GM21423 (cell line): ENCODE data around the gene ZNF248.
"Not testable (repeated sequence)": the region's sequence is repeated elsewhere in the genome, so short reads cannot be mapped to it uniquely, and the experiment has no call there.

Experiments
- ATAC-seq: cut with Tn5 transposase; IDR thresholded peaks from one replicate; pipeline ENCODE4 v1.9.1; 2021; ENCODE audit warnings: mild to moderate bottlenecking, moderate library complexity; ENCODE audit not compliant: unreplicated experiment

ZNF248 gene

DNA sequence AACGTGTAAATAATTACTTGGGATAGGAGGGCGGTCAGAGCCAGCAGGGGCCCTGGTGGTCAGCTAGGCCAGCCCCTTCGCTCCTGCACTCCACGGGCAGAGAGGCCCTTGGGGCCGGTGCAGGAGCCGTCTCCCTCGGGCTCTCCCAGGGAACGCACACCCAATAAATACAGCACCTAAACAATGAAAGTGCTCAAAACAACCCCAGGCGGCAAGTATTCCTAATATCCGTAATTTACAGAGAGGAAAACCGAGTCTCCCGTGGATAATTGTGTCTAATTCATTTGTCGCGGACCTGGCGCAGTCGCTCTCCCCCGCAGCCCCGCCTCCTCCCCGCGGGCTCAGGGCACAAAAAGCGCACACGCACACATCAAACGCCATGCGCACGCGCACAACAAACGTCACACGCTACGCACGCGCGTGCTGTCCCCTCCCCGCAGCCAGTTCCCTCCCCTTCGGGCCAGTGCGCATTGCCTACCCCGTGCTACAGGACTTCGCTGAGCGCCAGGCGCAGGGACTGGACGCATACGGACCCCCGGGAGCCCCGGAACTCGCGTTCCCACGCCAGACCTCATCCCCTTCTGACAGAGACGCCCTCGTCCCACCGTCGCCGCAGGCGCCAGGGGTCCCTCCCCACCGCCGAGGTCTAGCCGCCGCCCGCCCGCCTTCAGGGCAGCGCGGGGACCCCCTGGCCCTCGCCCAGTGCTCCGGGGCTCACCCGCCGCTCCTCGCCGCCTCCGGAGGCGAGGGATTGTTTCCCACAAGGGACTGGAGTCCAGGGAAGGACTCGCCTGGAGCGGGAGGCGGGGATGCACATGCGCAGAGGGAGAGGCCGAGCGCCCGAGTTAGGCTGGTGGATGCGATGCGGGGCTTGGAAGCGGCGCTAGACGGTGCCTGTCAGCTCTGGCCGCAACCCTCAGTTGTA, at the start of gene ZNF248:
Gene ZNF248, minus strand, starts transcription at position 324 of the 925 bp plus-strand sequence. CDS start 1,300 bp downstream, outside the sequence.
- peak; percentile 94 for ATAC-seq

DNA sequence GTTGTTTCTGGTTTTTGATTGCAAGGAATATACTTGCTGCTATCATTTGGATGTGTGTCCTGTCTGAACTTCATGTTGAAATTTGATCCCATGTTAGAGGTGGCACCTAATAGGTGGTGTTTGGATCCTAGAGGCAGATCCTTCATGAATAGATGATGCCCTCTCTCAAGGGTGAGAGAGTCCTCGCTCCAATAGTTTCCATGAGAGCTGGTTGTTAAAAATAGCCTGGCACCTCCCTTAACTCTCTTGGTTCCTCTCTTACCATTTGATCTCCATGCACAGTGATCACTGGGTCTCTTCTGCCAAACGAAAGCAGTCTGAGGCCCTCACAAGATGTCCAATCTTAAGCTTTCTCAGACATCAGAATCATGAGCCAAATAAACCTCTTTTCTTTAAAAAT, 49.0 kb upstream of the ZNF248 start:
- ATAC-seq: no peak

DNA sequence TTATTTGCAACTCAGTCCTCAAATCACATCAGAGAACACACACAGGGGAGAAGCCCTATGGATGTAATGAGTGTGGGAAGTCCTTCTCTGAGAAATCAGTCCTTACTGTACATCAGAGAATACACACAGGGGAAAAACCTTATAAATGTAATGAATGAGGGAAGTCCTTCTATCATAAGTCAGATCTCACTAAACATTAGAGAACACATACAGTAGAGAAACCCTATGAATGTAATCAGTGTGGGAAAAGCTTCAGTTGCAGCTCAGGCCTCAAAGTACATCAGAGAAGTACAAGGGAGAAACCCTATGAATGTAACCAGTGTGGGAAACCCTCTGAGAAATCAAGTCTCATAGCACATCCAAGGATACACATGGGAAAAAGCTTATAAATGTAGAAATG, 39.0 kb upstream of the ZNF248 start:
- no peak for ATAC-seq

DNA sequence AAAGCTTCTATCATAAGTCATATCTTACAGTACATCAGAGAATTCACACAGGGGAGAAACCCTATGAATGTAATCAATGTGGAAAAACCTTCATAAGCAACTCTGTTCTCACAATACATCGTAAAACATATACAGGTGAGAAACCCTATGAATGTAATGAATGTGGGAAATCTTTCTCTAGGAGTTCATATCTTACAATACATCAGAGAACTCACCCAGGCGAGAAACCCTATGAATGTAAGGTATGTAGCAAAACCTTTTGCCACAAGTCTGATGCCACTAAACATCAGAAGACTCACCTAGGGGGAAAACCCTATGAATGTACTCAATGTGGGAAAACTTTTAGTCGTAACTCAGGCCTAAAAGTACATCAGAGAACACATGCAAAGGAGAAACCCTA, 38.3 kb upstream of the ZNF248 start:
- no peak for ATAC-seq

DNA sequence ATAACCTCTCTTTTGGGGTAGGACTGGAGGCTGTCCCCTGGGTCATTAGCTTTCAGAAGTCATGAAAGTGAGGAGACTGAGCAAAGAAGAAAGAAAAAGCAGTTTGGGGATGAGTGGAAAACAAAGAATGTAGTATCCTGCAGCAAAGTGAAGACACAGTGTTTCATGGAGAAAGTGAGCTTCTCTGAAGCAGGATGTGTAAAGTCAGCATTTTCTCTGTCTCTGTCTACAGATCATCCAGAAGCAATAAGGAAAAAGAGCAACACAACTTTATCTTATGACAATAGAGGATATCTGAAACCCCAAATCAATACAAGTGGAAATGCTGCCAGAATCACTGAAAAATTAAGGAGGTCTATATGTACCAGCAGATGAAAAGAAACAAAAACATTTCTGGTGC, 28.4 kb upstream of the ZNF248 start:
- ATAC-seq: no peak

DNA sequence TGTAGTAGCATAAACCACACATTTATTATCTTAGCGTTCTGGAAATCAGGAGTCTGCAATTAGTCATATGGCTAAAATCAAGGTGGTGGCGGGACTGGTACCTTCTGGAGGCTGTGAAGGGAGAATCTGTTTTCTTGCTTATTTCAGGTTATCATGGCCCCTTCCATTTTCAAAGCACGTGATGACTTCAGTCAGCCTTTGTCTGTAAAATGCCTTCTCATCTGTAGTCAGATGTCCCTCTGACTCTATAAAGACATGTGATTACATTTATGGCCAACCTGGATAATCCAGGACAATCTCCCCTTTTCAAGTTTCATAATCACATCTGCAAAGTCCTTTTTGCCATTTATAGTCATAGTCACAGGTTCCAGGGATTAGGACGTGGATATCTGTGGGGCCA, 15.5 kb upstream of the ZNF248 start:
- no peak for ATAC-seq

DNA sequence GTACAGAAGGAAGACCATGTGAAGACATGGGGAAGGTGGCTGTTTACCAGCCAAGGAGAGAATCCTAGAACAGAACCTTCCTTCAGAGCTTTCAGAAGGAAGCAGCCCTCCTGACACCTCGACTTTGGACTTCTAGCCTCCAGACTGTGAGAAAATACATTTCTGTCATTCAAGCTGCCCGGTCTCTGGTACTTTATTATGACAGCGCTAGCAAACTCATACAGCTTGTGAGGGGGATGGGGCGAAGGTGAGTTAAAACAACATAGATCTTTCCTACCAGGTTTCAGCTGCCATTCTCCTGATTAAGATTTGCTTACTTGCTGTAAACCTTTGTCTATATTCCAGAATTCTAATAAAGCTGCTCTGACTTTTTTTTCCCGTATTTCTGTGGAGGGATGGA, 14.9 kb upstream of the ZNF248 start:
- no peak for ATAC-seq

DNA sequence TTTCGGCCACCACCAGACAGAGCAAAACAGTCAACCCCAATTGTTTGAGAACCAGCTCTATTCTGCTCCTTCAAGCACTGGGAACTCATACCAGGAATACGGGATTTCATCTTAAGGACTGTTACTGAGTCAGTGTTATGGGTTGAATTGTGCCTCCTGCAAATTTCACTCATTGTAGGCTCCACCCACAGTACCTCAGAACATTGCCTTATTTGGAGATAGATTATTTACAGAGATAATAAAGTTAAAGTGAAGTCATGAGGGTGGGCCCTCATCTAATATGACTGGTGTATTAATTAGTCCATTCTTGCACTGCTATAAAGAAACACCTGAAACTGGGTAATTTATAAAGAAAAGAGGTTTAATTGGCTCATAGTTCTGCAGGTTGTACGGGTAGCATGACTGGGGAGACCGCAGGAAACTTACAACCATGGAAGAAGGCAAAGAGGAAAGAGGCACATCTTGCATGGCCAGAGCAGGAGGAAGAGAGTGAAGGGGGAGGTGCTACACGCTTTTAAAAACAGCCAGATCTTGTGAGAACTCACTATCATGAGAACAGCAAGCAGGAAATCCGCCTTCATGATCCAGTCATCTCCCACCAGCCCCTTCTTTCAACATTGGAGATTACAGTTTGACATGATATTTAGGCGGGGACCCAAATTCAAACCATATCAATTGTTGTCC, 14.3 kb upstream of the ZNF248 start:
- ATAC-seq: no peak

DNA sequence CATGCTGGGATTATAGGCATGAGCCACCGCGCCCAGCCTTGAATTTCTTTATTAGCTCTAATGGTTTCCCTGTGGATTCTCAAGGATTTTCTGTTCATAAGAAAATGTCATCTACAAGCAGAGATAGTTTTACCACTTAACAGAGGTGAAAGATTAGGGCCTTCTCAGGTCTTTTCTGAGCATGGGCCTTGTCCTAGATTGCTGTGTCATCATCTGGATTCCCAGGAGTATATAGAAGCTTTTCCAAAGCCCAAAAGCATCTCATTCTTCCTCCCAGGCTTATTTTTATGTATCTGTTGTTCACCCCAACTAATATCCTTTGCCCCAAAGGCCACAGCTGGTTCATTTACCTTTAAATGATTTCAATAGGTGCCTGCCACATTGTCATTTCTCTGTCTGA, 13.7 kb upstream of the ZNF248 start:
- ATAC-seq: no peak

DNA sequence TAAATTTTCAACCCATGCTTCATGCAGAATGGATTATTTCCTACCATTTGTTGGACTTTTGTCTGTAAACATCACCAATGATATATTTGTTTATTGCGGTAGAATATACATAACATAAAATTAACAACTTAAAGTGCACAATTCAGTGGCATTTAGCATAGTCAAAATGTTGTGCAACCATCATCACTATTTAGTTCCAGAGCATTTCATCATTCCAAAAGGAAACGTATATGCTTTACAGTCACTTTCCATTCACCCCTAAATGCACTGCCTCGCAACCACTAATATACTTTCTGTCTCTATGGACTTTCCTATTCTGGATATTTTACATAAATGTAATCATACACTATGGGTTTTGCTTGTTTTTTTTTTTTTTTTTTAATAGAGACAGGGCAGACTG, 11.4 kb upstream of the ZNF248 start:
- no peak for ATAC-seq

DNA sequence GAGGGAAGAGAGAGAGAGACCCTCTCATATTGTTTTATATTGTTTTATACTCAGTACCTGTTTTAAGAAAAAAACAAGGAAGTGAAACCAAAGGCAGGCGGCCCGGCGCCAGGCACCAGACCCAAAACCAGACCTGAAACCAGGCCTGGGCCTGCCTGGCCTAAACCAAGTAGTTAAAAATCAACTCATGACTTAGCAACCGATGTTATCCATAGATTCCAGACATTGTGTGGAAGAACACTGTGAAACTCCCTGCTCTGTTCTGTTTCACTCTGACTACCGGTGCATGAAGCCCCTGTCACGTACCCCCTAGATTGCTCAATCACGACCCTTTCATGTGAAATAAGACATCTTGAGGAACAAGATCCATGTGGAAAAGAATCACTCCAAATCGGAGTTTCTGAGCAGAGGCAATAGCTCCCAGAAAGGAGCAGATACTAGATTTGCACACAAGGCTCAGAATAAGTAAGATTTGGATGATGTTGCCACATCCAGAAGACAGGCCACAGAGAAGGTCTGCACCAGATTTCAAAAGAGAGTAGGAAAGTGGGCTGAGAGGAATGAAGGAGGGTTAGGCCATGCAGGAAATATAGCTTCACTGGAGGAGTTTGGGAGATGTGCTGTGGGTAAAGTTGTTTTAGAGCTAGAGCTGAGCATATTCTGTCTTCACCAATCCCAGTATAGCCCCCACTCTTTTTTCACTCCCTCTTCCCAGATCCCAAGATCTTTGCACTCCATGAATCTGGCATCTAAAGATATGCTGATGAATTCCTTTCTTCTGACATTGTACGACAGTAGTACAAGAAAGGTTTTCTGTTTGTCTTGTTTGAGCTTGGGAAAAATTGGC, 8.8 kb upstream of the ZNF248 start:
- ATAC-seq: peak; percentile 51

DNA sequence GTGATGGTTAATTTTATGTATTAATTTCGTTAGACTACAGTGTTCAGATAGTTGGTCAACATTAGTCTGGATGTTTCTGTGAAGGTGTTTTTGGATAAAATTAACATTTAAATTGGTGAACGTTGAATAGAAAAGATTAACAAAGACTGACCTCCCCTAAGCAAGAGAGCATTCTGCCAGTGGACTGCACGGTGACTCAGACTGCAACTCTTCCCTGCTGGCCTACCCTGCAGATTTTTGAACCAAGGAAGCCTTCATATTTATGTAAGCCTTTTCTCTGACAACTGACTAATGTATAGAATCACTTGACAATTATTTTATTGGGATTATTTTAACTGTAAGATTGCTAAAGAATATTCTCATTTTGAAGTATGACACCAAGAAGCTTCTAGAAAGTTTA, 7.9 kb upstream of the ZNF248 start:
- no peak for ATAC-seq

DNA sequence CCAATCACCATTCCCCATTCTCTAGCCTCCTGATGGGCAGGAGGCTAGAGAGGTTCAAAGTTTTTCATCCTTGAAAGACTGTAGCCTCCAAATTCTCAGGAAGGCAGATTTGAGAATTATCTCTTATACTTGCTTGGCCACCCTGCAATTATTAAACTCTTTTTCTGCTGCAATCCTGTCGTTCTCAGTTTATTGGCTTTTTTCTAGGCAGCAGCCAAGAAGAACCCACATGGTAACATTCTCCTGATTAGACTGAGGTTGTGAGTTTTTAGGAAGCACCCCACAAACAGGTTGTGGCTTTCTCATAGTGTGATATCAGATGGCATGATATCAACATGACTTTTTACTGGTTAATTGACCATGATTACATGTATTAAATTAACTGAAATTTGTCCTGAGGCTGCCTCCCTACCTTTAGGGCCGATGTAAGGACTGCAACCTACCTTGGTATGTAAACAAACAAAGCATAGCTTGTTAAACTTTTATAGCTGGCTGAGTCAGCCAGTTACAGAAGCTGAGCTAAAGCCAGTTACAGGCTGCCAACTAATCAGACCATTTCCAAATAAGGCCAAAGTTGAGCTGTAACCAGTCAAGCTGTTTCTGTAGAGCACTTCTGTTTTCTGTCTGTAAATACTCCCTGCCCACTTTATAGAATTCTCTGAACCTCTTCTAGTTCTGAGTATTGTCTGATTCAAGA, 3.2 kb upstream of the ZNF248 start:
- ATAC-seq: no peak

DNA sequence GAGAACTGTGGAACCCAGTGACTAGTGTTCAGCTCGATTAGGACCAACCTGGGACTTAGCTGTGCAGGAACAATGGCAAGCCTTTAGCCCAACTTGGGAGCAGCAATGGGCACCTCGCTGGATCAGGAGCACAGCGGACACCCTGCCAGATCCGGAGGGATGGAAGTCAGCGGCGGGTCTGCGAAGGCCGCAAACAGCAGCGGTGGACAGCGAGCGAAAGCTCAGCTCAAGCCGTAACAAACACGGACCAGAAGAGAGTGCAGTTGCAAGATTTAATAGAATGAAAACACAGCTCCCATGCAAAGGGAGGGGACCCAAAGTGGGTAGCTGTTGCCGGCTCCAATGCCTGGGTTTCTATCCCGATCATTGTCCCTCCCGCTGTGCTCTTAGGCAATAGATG, 1.9 kb upstream of the ZNF248 start:
- ATAC-seq: not testable (repeated sequence)

DNA sequence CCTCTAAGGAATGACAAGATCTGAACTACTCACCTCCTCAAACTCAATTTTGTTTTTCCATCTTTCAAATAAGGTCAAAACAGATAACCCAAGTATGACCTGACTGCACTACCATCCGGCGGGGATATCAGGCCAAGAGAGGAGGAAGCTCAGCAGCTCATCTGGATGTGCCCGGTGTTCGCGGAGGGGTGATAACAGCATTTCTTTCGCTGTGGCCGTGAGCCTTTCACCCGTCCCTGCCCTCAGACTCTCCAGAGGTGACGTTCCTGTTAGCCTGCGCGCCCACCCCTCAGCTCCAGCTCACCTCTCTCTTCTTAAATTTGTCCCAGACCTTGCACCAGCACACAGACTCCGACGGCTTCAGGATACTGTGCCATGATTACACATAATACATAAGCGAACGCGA, 526 bp downstream of the ZNF248 start:
- ATAC-seq: peak; percentile 16

DNA sequence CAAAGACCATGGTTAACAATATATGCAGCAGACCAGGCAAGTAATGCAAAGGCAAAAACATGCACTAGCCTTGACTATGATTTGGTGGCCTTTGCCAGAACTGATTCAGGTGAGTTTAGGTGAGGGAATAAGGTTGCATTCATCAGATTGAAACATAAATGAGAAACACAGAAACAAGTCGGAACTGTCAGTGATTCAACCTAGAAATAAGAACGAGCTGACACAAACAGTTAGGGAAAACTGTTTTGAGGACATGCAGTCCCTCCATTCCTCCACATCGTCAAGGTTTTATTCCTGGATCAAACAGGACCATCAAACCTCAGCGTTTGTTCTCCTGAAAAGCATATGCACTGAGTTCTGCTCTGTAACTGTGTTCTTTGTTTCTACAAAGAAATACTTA, 1.8 kb downstream of the ZNF248 start:
- no peak for ATAC-seq

DNA sequence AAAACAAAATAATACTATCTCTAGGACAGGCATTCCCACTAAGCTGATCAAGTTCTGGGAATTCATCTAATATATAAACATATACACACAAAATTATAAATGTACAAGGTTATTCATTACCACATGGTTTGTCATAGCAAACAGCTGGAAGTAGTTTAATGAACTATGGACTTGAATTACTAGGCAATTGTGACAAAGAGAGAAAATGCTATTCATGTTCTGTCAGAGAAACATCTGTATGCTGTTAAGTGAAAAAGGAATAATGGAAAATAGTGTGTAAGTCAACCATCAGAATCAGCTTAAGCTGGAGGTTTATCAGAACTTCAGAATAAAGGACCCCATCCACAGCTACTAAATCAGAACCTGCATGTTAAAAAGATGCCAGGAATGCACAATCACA, 2.8 kb downstream of the ZNF248 start:
- no peak for ATAC-seq

DNA sequence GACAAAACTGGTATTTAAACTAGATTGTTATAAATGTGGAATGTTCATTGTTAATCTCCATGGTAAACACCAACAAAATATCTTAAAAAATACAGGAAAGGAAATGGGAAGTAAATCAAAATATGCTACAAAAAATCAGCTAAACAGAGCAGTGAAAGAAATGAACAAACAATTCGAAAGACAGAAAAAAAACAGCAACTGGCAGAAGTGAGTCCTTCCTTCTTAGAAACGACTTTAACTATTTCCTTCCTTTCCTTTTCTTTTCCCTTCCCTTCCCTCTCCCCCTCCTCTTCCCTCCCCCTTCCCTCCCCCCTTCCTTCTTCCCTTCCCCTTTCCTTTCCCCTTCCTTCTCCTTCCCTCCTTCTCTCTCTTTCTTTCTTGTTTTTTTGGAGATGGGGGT, 12.8 kb downstream of the ZNF248 start:
- no peak for ATAC-seq

DNA sequence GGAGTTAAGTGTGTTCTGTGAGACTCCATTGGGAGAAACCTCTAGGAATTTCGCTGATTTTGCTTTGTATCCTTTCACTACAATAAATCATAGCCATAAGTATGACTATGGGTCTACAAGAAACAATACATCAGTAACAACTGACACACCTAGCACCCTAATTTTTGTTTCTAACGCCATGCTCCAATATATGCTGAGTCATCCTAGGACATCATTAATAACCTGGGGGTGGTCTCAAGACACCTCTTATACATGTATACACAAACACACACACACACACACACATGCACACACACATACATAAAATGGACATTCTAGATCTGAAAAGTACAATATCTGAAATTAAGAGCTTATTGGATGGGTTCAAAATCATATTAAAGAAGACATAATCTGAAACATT, 18.2 kb downstream of the ZNF248 start:
- no peak for ATAC-seq

DNA sequence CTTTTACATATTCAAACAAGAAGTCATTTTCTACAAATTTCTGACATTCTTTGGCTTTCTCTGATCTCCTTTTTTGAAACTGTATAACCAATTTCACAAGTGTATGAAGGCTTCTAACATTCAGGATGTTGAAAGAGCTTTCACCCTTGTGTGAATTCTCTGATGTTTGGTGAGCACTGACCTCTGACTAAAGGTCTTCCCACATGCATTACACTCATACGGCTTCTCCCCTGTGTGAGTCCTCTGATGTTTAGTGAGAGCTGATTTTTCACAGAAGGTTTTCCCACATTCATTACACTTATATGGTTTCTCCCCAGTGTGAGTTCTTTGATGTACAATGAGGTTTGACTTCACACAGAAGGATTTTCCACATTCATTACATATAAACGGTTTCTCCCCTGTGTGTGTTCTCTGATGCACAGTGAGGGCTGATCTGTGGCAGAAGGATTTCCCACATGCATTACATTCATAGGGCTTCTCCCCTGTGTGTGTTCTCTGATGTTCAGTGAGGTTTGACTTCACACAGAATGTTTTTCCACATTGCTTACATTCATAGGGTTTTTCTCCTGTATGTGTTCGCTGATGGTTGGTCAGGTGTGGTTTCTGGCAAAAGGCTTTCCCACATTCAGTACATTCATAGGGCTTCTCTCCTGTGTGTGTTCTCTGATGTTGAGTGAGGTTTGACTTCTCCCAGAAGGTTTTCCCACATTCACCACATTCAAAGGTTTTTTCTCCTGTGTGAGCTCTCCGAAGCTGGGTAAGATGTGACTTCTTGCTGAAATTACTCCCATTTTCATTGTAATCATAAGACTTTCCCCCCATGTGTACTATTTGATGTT, 25.7 kb downstream of the ZNF248 start:
- ATAC-seq: no peak
